ENCODE data around the gene NNAT.

GRCh38 chr20:37533154-37533715 lies 12.2 kb downstream of the NNAT start:
- no peak for TF ChIP-seq SIN3A (conservative IDR thresholded peaks at IDR 0.05 in 1 of 2, IDR thresholded peaks at IDR 0.05 in 1 of 2; ENCODE audit: low read depth in 1 of 2, low read length in 2 of 2)
- TF ChIP-seq, protein P1, sequence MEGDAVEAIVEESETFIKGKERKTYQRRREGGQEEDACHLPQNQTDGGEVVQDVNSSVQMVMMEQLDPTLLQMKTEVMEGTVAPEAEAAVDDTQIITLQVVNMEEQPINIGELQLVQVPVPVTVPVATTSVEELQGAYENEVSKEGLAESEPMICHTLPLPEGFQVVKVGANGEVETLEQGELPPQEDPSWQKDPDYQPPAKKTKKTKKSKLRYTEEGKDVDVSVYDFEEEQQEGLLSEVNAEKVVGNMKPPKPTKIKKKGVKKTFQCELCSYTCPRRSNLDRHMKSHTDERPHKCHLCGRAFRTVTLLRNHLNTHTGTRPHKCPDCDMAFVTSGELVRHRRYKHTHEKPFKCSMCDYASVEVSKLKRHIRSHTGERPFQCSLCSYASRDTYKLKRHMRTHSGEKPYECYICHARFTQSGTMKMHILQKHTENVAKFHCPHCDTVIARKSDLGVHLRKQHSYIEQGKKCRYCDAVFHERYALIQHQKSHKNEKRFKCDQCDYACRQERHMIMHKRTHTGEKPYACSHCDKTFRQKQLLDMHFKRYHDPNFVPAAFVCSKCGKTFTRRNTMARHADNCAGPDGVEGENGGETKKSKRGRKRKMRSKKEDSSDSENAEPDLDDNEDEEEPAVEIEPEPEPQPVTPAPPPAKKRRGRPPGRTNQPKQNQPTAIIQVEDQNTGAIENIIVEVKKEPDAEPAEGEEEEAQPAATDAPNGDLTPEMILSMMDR (IDR thresholded peaks at IDR 0.05; ENCODE audit: control extremely low read depth in 1 of 3, insufficient read depth in 1 of 3, low read depth in 1 of 3, low read length in 3 of 3), result no peak
- TF ChIP-seq CEBPB (IDR thresholded peaks at IDR 0.05; ENCODE audit: low read depth, low read length), result no peak
- no peak for TF ChIP-seq TBP (IDR thresholded peaks at IDR 0.05; ENCODE audit: low read depth, low read length)
- TF ChIP-seq ZNF274 (IDR thresholded peaks at IDR 0.05; ENCODE audit: borderline replicate concordance, extremely low read depth, low read length), result no peak
- no peak for TF ChIP-seq BACH1 (IDR thresholded peaks at IDR 0.05; ENCODE audit: low read length)
- no peak for TF ChIP-seq RBBP5 (IDR thresholded peaks at IDR 0.05; ENCODE audit: borderline replicate concordance, low read depth, low read length)
- TF ChIP-seq HDAC2 (IDR thresholded peaks at IDR 0.05; ENCODE audit: borderline replicate concordance in 1 of 2, low read depth in 2 of 2, low read length in 2 of 2), result no peak
- no peak for TF ChIP-seq POLR2A (IDR thresholded peaks at IDR 0.05; ENCODE audit: control extremely low read depth in 1 of 2, low read depth in 2 of 2, low read length in 2 of 2)
- no peak for TF ChIP-seq TCF12 (IDR thresholded peaks at IDR 0.05; ENCODE audit: low read depth, low read length)
- TF ChIP-seq KDM1A (IDR thresholded peaks at IDR 0.05; ENCODE audit: borderline replicate concordance, low read length), result no peak
